ENCODE results near the gene SULT2B1. TPM values are rescaled to one million over a fixed set of nuclear protein-coding genes. Genes with fewer than 3 reads are reported as not detected.

SULT2B1 gene
- total RNA-seq, 1 donor from 2014 or later = not detected

DNA sequence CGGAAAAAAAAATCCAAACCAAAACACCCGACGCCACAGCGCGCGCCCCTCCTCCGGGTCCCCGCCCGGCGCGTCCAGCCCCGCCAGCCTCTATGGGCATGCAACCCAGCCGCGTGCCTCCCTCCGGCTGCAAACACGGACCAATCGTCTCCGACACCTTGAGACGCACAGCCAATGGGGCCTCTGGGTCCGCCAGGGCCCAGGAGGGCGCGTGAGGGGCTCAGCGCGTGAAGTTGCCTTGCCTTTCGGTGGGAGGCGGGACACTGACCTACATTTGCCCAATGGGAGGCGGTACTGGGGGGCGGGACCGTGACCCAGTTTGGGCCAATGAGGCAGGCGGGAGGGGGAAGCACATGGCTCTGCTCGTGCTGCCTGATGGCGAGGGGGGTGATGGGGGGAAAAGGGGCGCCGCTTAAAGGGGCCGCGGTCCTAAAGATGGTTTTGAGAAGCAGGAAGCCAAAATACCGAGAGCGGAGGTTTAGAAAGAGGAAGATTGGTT is 85.5 kb downstream of the SULT2B1 start:
- Mint-ChIP-seq H3K9me3 (peaks cover 4% of the 10 kb centered on the region), H3K4me1 (peaks cover 33% of the 10 kb centered on the region), H3K27ac (ENCODE audit: unreplicated experiment) (peak overlapping the region; percentile 93), H3K27me3 (ENCODE audit: low read depth) (peaks cover 53% of the 10 kb centered on the region), H3K4me3 (peak overlapping the region; percentile 85), H3K36me3 (ENCODE audit: low read depth) (peaks cover 2% of the 10 kb centered on the region)
- TF ChIP-seq, protein P1, sequence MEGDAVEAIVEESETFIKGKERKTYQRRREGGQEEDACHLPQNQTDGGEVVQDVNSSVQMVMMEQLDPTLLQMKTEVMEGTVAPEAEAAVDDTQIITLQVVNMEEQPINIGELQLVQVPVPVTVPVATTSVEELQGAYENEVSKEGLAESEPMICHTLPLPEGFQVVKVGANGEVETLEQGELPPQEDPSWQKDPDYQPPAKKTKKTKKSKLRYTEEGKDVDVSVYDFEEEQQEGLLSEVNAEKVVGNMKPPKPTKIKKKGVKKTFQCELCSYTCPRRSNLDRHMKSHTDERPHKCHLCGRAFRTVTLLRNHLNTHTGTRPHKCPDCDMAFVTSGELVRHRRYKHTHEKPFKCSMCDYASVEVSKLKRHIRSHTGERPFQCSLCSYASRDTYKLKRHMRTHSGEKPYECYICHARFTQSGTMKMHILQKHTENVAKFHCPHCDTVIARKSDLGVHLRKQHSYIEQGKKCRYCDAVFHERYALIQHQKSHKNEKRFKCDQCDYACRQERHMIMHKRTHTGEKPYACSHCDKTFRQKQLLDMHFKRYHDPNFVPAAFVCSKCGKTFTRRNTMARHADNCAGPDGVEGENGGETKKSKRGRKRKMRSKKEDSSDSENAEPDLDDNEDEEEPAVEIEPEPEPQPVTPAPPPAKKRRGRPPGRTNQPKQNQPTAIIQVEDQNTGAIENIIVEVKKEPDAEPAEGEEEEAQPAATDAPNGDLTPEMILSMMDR (conservative IDR thresholded peaks at IDR 0.05) = no peak
- peak; percentile 92 for DNase-seq (ENCODE audit: low read depth, low spot score)

DNA sequence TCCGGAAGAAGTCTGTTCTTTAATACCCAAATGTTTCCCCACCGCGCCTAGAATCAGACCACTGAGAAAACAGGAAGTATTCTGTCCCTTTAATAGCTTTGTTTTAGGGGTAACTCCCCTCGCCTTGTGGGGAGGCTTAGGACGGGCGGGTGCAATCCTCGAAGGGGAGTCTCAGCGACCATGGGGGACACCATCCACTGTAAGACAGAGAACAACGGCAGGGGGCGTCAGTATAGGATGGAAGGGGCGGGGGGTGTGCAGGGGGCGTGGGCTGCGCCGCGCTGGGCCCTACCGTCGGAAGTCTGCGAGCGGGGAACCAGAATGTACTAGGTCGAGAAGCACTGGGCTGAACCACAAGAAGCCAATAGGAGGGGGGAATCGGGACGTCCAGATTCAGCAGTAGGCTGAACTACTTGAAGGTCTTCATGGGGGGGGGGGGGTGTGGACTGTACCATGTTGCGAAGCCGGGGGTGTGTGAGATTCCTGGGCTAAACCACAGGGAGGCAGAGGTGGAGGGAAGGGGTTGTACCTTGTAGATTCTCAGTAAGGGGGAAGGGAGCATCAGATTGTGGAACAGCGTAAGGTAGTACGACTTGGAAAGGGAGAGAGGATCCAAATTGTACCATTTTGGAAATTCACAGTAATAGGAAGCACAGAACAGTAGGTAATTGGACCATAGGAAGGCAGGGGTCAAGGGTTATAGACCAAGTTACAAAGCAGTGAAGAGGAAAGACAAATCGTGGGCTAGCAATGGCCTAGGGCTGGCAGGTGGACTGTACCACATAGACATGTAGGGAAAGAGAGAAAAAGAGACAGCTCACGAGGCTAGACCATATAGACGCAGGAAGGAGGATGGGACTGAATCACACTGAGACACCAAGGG is 86.2 kb downstream of the SULT2B1 start:
- Mint-ChIP-seq H3K4me1 (peaks cover 31% of the 10 kb centered on the region), H3K36me3 (ENCODE audit: low read depth) (peaks cover 2% of the 10 kb centered on the region), H3K4me3 (peak overlapping the region; percentile 85), H3K9me3 (peaks cover 4% of the 10 kb centered on the region), H3K27ac (ENCODE audit: unreplicated experiment) (peak overlapping the region; percentile 93), H3K27me3 (ENCODE audit: low read depth) (peaks cover 55% of the 10 kb centered on the region)
- TF ChIP-seq, protein P1 (conservative IDR thresholded peaks at IDR 0.05) = no peak
- peak; percentile 59 for DNase-seq (ENCODE audit: low read depth, low spot score)

DNA sequence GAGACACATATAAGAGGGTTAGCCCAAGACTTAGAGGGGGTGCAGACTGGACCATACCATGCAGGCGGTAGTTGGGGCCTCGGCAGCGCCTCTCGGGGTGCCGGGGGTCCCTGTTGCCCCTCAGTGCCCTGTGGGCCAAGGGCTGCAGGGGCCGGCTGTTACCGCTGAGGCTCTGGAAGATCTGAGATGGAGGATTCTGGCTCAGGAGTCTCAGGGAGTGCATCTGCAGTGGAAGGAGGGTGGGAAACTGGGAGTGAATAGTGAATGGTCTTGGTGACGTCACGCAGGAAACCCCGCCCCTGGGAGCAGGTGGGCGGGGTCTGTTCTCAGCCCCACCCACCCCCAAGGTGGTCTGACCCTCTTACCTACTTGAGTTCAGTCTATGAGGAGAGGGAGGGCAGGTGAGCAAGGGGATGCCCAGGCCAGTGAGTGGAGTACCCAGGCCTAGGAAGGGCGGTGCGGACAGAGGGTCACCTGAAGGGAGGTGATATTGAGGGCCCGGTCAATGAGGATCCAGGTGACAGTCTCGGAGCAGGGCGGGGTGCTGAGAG is 86.9 kb downstream of the SULT2B1 start:
- peaks cover 31% of the 10 kb centered on the region for H3K4me1 Mint-ChIP-seq
- H3K27ac Mint-ChIP-seq (ENCODE audit: unreplicated experiment) = no peak overlapping the region
- no peak for DNase-seq (ENCODE audit: low read depth, low spot score)
- TF ChIP-seq, protein P1 (conservative IDR thresholded peaks at IDR 0.05) = no peak
- peaks cover 2% of the 10 kb centered on the region for H3K36me3 Mint-ChIP-seq (ENCODE audit: low read depth)
- H3K27me3 Mint-ChIP-seq (ENCODE audit: low read depth) = peaks cover 55% of the 10 kb centered on the region
- H3K4me3 Mint-ChIP-seq = peak overlapping the region; percentile 85
- H3K9me3 Mint-ChIP-seq = peaks cover 4% of the 10 kb centered on the region

DNA sequence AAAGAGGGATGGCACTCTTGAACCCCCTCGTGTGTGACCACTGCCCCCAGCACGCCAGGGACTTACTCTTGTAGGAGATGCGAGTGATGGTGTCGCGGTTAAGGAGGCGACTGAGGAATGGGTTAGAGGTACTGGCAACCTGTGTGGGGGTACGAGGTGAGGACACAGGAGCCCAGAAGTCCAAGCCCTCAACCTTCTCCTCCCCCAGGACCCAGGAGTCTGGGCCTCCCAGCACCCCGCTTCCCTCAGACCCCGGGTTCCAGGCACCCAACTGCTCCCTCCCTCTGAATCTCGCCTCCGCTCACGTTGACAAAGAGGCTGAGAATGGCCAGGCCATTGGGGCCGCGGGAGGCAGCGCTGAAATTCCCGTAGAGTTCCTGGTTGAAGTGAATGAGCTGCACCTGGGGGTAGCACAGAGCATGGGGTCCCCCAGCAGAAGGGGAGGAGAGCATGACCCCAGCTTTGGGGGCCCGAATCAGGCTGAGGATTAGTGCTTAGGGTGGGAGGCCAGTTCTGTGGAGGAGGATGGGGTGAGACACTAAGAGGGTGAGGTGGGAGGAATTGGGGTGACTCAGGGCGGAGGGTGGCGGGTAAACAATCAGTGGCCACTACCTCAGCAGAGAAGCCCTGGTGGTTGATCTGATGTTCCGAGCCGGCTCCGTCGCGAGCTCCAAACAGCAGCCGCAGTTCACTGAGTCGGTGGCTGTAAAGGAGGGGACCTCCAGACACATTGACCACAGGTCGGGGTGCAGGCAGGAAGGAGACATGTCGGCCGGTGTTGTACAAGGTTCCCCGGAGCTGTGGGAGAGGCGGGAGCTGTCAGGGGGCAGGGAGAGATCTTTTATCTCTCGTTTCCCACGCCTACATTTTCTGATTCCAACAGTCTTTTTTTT is 87.8 kb downstream of the SULT2B1 start:
- Mint-ChIP-seq H3K4me3 (peak overlapping the region; percentile 23), H3K36me3 (ENCODE audit: low read depth) (peaks cover 2% of the 10 kb centered on the region), H3K27ac (ENCODE audit: unreplicated experiment) (no peak overlapping the region), H3K9me3 (peaks cover 4% of the 10 kb centered on the region), H3K4me1 (peaks cover 26% of the 10 kb centered on the region), H3K27me3 (ENCODE audit: low read depth) (peaks cover 48% of the 10 kb centered on the region)
- TF ChIP-seq, protein P1 (conservative IDR thresholded peaks at IDR 0.05) = no peak
- DNase-seq (ENCODE audit: low read depth, low spot score) = no peak

DNA sequence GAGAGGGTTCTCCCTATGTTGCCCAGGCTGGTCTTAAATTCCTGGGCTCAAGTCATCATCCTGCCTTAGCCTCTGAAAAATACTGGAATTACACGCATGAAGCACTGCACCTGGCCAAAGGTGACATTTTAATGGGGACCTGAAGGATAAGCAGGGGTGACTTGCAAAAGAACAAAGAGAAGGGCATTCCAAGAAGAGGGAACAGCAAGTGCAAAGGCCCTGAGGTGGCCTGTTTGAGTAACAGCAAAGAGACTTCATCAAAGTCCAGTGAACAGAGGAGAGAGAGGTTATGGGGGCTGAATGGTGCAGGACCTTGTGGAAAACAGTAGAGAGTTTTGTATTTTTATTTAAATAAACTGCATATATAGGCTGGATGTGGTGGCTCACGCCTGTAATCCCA is 89.9 kb downstream of the SULT2B1 start:
- Mint-ChIP-seq H3K4me3 (no peak overlapping the region), H3K27me3 (ENCODE audit: low read depth) (peaks cover 38% of the 10 kb centered on the region), H3K27ac (ENCODE audit: unreplicated experiment) (no peak overlapping the region), H3K36me3 (ENCODE audit: low read depth) (peaks cover 2% of the 10 kb centered on the region), H3K4me1 (peaks cover 35% of the 10 kb centered on the region), H3K9me3 (peaks cover 4% of the 10 kb centered on the region)
- TF ChIP-seq, protein P1 (conservative IDR thresholded peaks at IDR 0.05) = no peak
- no peak for DNase-seq (ENCODE audit: low read depth, low spot score)

Data from neural crest cell (in vitro differentiated cells).